Raji (cell line): ENCODE data around the gene SPSB4.

Source experiments
- POLR2A ChIP-seq: IDR thresholded peaks from 2 replicates; pipeline ENCODE4 v1.6.1; 2011; ENCODE audit warnings: low read depth, low read length, control low read depth; ENCODE audit not compliant: insufficient read depth

Gene SPSB4

DNA sequence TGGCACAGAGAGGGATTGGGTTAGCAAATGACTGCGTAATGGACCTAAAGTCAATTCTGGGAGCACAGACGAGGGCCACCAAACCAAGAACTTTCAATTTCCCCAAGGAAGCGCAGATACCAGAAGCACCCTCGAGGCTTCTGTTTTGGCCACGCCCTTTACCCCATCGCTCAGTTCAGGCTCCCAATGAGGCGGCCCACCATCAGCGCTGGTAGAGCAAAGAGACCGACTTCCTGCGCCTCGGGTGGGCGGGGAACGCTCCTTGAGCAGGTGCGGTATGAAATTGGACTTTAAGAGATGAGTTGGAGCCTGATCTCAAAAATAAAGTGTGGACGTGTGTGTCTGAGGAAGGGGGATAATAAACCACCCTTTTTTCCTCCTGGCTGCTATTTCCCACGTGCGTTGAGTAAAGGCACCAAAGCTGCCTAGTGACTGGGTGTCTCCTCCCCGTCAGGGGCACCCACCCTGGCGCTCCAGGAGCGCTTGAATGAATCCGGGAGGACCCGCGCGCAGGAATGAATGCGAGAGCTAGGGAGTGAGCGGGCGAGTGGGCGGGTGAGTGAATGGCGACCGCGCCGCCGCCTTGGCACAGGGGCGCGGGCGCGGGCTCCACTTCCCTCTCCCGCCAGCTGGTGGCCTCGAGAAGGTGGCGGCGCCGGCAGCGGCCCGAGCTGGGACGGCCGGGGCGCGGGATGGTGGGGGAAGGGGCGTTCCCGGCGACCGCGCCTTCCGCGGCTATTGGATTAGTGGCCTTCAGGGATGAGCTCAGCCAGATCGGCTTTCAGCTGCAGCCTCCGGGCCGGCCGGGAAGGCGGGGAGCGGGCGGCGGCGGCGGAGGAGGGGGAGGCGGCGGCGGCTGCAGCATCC lies at the start of gene SPSB4:
Gene SPSB4, plus strand, starts transcription at position 772 of the 867 bp plus-strand sequence. CDS start 14,758 bp downstream, outside the sequence.
- TF ChIP-seq POLR2A = no peak

DNA sequence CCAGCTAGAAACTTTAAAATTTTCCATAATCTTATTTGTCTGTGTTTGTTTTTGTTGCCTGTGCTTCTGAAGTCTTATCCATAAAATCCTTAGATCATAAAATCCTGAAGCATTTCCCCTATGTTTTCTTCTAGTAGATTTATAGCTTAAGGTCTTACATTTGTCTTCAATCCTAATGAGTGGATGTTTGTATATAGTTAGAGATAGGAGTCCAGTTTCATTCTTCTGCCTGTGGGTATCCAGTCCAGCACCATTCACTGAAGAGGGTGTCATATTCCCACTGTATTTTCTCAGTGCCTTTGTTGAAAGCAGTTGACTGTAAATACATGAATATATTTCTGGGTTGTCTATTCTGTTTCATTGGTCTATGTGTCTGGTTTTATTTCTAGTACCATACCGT lies 44.8 kb upstream of the SPSB4 start:
- no peak for TF ChIP-seq POLR2A

DNA sequence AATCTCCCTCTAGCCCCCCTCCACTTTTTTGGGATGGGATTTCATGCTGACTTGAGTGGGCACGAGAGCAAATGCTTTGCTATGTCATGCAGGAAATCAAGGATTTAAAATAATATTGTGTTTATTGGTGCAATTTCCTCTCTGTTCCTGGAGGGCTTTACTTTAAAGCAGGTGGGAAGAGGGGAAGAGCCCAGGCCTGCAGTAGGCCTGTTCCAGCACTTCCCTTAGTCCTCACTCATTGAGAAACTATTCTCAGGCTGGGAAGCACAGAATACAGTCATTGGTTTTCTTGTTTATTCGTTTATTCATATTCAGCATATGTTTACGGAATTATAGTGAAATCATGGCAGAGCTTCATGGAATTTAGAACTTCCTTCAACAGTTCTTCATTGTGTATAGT lies 41.7 kb upstream of the SPSB4 start:
- no peak for TF ChIP-seq POLR2A

DNA sequence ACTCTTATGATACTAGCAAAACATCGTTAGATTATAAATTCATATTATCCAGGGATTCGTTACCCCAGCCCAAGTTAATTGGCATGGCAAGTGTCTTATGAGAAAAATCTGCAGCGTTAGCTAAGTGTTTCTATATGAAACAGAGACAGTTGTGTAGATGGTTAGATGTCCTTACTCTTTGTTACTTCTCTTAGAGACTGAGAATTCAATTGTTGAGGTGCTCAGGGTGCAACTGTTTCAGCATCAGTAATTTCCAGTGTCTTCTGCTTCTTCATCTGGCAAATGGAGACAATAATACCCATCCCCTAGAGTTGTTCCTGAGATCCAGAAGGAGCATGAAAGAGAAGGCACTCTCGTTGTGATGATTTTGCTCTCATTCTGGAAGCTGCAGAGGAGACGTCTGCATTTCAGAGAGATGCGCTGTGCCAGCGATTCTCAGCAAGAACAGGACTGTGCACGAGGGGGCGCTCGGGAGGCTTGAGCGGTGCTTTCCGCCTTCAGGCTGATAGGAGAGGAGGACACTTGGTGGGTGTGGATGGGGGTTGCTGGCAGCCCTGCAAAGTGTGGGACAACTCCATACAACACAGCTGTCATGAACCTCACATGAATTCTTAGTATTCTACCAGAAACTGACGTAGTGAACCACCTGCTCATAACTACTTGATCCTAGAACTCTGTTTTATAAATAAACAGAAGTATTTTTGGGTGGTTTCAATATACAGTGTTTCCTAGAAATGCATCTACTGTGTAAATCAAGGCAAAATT lies 39.7 kb upstream of the SPSB4 start:
- no peak for TF ChIP-seq POLR2A

DNA sequence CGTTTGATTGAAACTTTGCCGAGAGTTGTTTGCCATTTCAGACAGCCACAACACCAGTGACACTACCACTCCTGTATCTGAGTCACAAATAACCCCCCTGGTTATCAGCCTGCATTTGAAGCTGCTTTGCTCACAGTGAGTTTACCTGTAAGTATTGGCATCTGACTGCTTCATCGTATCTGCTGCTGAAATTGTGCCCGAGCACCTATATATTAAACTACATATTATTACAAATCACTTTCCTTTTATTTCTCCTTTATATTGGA lies 39.2 kb upstream of the SPSB4 start:
- TF ChIP-seq POLR2A = no peak

DNA sequence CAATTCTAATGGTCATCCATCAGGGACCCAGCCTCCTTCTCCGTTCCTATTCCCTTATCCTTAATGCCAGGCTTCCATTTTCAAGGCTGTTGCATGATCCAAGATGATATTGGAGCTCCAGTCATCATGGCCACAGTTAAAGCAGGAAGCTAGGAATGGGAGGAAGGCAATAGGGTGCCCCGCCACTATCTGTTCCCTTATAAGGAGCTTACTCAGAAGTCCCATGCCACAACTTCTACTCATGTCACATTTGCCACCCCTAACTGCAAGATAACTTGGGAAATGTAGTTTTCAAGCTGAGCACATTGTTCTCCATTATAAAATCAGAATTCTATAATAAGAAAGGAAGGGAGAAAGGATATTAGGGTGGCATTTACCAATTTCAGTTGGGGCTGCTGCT lies 38.6 kb upstream of the SPSB4 start:
- no peak for TF ChIP-seq POLR2A

DNA sequence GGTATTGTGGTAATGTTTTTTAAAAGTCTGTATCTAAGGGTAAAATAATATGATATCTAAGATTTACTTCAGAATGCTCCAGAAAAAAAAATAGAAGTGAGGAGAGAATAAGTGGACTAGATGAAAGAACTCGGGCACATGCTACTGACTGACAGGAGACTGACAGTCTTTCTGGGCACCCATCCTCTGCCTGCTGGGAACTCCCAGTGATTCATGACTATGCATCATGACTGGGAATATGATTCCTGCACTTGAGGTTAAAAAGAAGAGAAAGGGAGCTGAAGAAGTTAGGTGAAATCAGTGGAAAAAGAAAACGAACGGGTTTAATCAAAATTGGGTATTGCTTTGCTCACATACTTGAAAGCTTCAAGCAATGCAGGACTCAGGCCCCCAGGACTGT lies 35.7 kb upstream of the SPSB4 start:
- no peak for TF ChIP-seq POLR2A

DNA sequence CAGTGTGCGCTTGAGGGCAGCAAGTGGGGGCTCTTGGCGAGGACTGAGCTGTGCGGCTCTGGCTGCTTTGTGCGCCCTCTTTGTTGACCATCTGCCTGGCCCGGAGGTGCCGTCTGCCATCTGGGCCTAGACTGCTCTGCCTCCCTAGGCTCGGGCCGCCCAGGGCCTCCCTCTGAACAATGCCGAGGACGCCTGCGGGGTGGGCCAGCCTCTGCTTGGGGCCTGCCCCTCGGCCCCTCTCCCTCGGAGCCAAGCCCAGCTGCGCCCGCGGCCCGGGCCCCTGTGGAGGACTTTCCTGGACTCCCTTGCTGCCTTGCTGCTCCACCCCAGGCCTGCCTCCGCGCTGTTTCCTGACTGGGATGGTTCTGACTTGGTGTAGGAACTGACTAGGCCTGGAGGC lies 31.9 kb upstream of the SPSB4 start:
- TF ChIP-seq POLR2A = no peak

DNA sequence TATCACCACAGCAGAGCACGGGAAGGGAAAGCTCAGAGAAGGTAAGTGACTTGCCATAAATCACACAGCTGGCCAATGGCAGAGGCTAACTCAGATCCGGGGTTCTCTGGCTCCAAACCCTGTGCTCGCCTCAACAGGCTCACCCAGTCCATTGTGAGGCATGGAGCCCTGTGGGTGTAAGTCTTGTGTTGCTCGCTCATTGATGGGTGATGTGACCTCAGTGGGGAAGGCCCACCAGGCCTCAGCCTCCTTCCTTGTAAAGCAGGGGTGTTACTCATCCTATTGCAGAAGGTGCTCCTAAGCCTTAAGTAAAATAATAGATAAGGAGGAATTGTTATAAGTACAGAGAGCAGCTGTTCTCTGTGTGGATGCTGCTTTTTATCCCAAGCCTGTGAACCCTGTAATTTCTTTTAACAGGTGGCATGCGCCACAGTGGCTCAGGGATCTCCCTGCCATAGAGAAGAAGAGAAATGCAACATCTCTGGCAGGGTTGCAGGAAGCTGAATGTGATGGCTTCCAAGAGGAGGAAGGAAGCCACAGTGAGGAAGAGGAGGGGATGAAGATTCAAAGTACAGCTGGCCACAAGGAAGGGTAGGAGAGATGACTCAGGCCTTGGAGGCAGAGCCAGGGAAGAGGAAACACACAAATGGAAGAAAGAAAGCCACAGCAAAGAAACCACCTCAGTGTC lies 30.9 kb upstream of the SPSB4 start:
- no peak for TF ChIP-seq POLR2A

DNA sequence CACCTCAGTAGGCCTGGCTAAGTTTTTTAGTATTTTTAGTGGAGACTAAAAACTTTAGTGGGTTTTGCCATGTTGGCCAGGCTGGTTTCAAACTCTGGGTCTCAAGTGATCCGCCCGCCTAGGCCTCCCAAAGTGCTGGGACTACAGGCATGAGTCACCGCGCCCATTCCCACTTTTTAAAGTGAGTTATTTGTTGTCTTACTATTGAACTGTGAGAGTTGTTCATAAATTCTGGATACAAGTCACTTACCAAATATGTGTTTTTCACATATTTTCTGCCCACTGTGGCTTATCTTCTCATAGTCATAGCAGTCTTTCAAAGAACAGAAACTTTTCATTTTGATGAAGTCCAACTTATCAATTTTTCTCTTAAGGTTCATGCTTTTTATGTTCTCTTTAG lies 29.9 kb upstream of the SPSB4 start:
- TF ChIP-seq POLR2A = no peak

DNA sequence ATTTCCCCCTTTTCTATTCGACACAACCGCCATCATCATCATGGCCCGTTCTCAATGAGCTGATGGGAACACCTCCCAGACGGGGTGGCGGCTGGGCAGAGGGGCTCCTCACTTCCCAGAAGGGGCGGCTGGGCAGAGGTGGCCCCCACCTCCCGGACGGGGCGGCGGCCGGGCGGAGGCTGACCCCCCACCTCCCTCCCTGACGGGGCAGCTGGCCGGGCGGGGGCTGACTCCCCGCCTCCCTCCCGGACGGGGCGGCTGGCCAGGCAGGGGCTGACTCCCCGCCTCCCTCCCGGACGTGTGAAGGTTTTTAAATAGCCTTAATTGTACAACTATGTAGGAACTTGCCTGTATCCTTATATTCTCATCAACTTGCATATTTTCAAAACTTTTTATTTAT lies 20.9 kb upstream of the SPSB4 start:
- no peak for TF ChIP-seq POLR2A

DNA sequence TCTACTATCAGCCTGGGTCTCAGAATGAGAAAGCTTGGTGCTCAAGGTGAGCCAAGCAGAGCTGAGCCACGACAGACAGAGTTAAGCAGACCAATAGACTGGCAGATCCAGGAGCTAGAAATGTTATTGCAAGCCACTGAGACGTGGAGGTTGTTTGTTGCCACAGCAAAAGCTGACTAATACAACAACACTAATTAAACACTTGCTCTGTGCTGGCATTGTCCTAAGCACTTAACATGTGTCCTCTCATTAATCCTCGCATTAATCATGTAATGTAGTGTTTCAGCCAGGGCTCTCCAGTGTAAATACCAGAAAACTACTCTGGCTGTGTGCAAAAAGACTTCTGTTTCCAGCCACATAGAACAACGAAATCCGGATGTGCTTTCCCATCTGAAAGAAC lies 11.6 kb upstream of the SPSB4 start:
- no peak for TF ChIP-seq POLR2A

DNA sequence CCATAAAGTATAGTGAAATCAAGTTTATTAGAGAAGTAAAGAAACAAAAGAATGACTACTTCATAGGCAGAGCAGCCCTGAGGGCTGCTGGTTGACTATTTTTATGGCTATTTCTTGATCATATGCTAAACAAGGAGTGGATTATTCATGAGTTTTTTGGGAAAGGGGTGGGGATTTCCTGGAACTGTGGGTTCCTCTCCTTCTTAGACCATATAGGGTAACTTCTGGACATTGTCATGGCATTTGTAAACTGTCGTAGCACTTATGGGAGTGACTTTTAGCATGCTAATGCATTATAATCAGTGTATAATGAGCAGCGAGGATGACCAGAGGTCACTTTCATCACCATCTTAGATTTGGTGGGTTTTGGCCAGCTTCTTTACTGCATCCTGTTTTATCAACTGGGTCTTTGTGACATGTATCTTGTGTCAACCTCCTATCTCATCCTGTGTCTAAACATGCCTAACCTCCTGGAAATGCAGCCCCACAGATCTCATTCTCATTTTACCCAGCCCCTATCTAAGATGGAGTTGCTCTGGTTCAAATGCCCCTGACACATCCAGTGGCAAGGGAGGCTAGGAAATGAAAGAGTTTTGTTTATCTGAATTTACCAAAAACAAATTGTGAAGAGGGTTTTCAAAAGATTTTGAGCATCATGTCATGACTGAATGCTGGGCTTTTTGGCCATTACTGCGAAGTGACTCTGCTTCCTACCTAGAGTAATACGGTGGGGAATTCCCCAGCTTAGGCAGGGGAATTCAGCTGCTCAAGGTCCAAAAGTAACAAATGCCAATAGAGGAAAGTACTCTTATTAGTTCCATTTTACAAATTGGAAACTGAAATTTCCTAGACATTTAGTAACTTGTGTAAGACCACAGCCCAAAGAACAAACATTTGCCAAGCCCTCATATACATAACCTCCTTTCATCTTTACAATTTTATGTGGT lies 6.2 kb upstream of the SPSB4 start:
- no peak for TF ChIP-seq POLR2A

DNA sequence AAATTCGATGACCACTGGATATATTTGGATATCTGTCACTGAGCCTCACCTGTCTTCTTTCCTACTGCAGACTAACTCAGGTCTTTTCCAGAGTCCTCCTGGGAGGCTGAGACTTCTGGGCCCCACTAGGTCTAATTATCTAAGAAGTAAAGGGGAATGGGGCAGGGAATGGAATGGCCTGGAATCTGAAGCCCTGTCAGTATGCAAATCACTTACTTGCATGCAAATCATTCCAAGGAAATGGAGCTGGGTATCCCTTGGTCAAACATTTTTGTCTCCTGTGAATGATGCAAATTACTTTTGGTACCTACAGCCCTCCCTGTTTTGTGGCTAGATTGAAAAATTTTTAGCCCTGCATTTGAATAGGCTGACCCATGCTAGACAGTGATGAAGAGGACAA lies 5.3 kb upstream of the SPSB4 start:
- no peak for TF ChIP-seq POLR2A

DNA sequence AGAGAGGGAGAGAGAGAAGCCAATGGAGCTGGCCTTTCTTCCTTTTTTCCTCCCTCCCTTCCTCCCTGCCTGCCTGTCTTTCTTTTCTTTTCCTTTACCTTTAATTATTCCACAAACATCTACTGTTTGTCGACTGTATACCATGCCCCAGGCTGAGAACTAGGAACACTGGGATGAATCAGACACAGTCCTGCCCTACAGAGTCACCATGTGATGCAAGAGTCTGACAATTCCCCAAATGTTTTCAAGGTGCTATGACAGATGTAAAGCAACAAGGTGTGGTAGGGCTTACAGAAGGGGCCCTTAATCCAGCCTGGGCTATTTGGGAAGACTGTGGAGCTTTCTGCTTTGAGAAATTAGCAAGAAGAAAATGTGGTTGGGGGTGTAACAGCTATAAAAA lies 4.0 kb upstream of the SPSB4 start:
- no peak for TF ChIP-seq POLR2A
